Stimulated activated naive CD4-positive, alpha-beta T cell treated with Interleukin-2 at 50 U/mL for 16 hours (primary cell): ENCODE measurements around the gene RCVRN.
"Not testable (repeated sequence)": the region's sequence is repeated elsewhere in the genome, so short reads cannot be mapped to it uniquely, and the experiment has no call there.

Experiments used
- DNase-seq: peaks from one replicate; lab custom pipeline; 2025; lab: John Stamatoyannopoulos, UW

The RCVRN gene

GRCh38 chr17:9922012-9922848 lies 17.2 kb upstream of the RCVRN start:
- no peak for DNase-seq

GRCh38 chr17:9921216-9921615 lies 16.1 kb upstream of the RCVRN start:
- not testable (repeated sequence) for DNase-seq

GRCh38 chr17:9918804-9919352 lies 13.8 kb upstream of the RCVRN start:
- no peak for DNase-seq

- no peak for DNase-seq
These were observed 13.3 kb upstream of the RCVRN start for GRCh38 chr17:9918352-9918751.

GRCh38 chr17:9917801-9918200 lies 12.7 kb upstream of the RCVRN start:
- no peak for DNase-seq

GRCh38 chr17:9917131-9917530 lies 12.1 kb upstream of the RCVRN start:
- no peak for DNase-seq

GRCh38 chr17:9916108-9916507 lies 11.0 kb upstream of the RCVRN start:
- DNase-seq, result no peak

- DNase-seq, result no peak
These were observed 8.4 kb upstream of the RCVRN start for GRCh38 chr17:9913476-9913875.

- DNase-seq, result no peak
These were observed 7.3 kb upstream of the RCVRN start for GRCh38 chr17:9912121-9913099.

GRCh38 chr17:9911089-9911488 lies 6.0 kb upstream of the RCVRN start:
- no peak for DNase-seq

- DNase-seq, result no peak
These were observed 3.6 kb upstream of the RCVRN start for GRCh38 chr17:9908649-9909042.

GRCh38 chr17:9907883-9908648 lies 3.0 kb upstream of the RCVRN start:
- DNase-seq, result no peak

GRCh38 chr17:9907131-9907530 lies 2.1 kb upstream of the RCVRN start:
- no peak for DNase-seq

- DNase-seq, result no peak
These were observed 1.5 kb upstream of the RCVRN start for GRCh38 chr17:9906616-9907015.

- no peak for DNase-seq
These were observed 831 bp upstream of the RCVRN start for GRCh38 chr17:9905902-9906301.

GRCh38 chr17:9904277-9905077 lies 594 bp downstream of the RCVRN start:
- DNase-seq, result no peak

- DNase-seq, result no peak
These were observed 3.0 kb downstream of the RCVRN start for GRCh38 chr17:9902120-9902519.

GRCh38 chr17:9900784-9901183 lies 4.3 kb downstream of the RCVRN start:
- DNase-seq, result no peak

- no peak for DNase-seq
These were observed 5.0 kb downstream of the RCVRN start for GRCh38 chr17:9900044-9900594.

- DNase-seq, result no peak
These were observed 5.6 kb downstream of the RCVRN start for GRCh38 chr17:9899280-9900043.
